WTC11 (cell line): ENCODE results near the gene TSBP1. TPM values are rescaled to one million over a fixed set of nuclear protein-coding genes. Genes with fewer than 3 reads are reported as not detected.

Experiments
- ATAC-seq: fragments of 200-7000 bp; cut with Tn5 transposase; 2 replicates; pipeline ENCODE4 v1.10.0; 2021; ENCODE audit warnings: mild to moderate bottlenecking, moderate library complexity
- CTCF ChIA-PET: fragments of 300-600 bp; sonication (Branson Sonifier 250); formaldehyde crosslinking; loops from one replicate; lab custom pipeline; 2021; ENCODE audit warnings: antibody characterized with exemption; lab: Charles Lee
- POLR2A ChIA-PET: fragments of 350-600 bp; sonication (Branson Sonifier 250); formaldehyde crosslinking; loops from one replicate; lab custom pipeline; 2021; ENCODE audit warnings: antibody characterized with exemption; lab: Charles Lee
- DNase-seq: peaks from one replicate; pipeline ENCODE4 v3.0.0; 2021; ENCODE audit warnings: low spot score
- H3K27ac Mint-ChIP-seq: 2 replicates; pipeline ENCODE4 v1.8.0; 2021; ENCODE audit warnings: mixed read lengths
- H3K27me3 Mint-ChIP-seq: 2 replicates; pipeline ENCODE4 v1.8.0; 2021; ENCODE audit warnings: low read depth, mild to moderate bottlenecking, moderate library complexity, mixed read lengths
- H3K36me3 Mint-ChIP-seq: 2 replicates; pipeline ENCODE4 v1.8.0; 2021; ENCODE audit warnings: mixed read lengths
- H3K4me1 Mint-ChIP-seq: 2 replicates; pipeline ENCODE4 v1.8.0; 2022; ENCODE audit warnings: mixed read lengths
- H3K4me3 Mint-ChIP-seq: 2 replicates; pipeline ENCODE4 v1.8.0; 2021; ENCODE audit warnings: mild to moderate bottlenecking, moderate library complexity, mixed read lengths
- H3K9me3 Mint-ChIP-seq: 2 replicates; pipeline ENCODE4 v1.8.0; 2021; ENCODE audit warnings: mixed read lengths
- ELF4 ChIP-seq: sonication (generic); formaldehyde crosslinking; IDR thresholded peaks from 2 replicates; pipeline ENCODE4 v1.8.1; 2022; ENCODE audit warnings: low read depth, mild to moderate bottlenecking, moderate library complexity, missing genetic modification reagents
- GTF2I ChIP-seq: fragments of 250-450 bp; sonication (Bioruptor Pico); conservative IDR thresholded peaks from 2 replicates; pipeline ENCODE4 v1.4.0; 2021; ENCODE audit warnings: mild to moderate bottlenecking
- HMGA2 ChIP-seq: fragments of 250-450 bp; sonication (Bioruptor Pico); IDR thresholded peaks from 2 replicates; pipeline ENCODE4 v1.4.0; 2021; ENCODE audit warnings: mild to moderate bottlenecking, moderate library complexity
- JAZF1 ChIP-seq: fragments of 250-450 bp; sonication (Bioruptor Pico); IDR thresholded peaks from 2 replicates; pipeline ENCODE4 v1.9.0; 2021; ENCODE audit warnings: moderate library complexity, mild to moderate bottlenecking, inconsistent platforms
- JUN ChIP-seq: sonication (generic); formaldehyde crosslinking; IDR thresholded peaks from 2 replicates; pipeline ENCODE4 v1.8.0; 2023; ENCODE audit warnings: mild to moderate bottlenecking, missing genetic modification reagents
- MYBL2 ChIP-seq: sonication (generic); formaldehyde crosslinking; IDR thresholded peaks from 2 replicates; pipeline ENCODE4 v1.8.1; 2023; ENCODE audit warnings: mild to moderate bottlenecking, moderate library complexity, missing genetic modification reagents
- RELA ChIP-seq: sonication (generic); formaldehyde crosslinking; IDR thresholded peaks from 2 replicates; pipeline ENCODE4 v1.8.1; 2022; ENCODE audit warnings: missing genetic modification reagents, mild to moderate bottlenecking, borderline replicate concordance
- SMAD3 ChIP-seq: sonication (generic); formaldehyde crosslinking; IDR thresholded peaks from 2 replicates; pipeline ENCODE4 v1.8.0; 2022; ENCODE audit warnings: missing genetic modification reagents, mild to moderate bottlenecking, borderline replicate concordance
- SP1 ChIP-seq: sonication (generic); formaldehyde crosslinking; conservative IDR thresholded peaks from 2 replicates; pipeline ENCODE4 v1.8.1; 2022; ENCODE audit warnings: missing genetic modification reagents
- TP53 ChIP-seq: sonication (generic); formaldehyde crosslinking; IDR thresholded peaks from 2 replicates; pipeline ENCODE4 v1.8.1; 2023; ENCODE audit warnings: mild to moderate bottlenecking, missing genetic modification reagents
- ZMAT4 ChIP-seq: fragments of 250-450 bp; sonication (Bioruptor Pico); IDR thresholded peaks from 2 replicates; pipeline ENCODE4 v1.9.0; 2021; ENCODE audit warnings: mild to moderate bottlenecking
- ZNF121 ChIP-seq: sonication (generic); formaldehyde crosslinking; IDR thresholded peaks from 2 replicates; pipeline ENCODE4 v1.8.0; 2023; ENCODE audit warnings: missing genetic modification reagents
- ZNF281 ChIP-seq: sonication (generic); formaldehyde crosslinking; IDR thresholded peaks from 2 replicates; pipeline ENCODE4 v1.8.0; 2023; ENCODE audit warnings: mild to moderate bottlenecking, missing genetic modification reagents
- ZNF317 ChIP-seq: sonication (generic); formaldehyde crosslinking; IDR thresholded peaks from 2 replicates; pipeline ENCODE4 v1.8.1; 2023; ENCODE audit warnings: low read depth, mild to moderate bottlenecking, moderate library complexity, missing genetic modification reagents, borderline replicate concordance
- ZNF671 ChIP-seq: fragments of 250-450 bp; sonication (Bioruptor Pico); IDR thresholded peaks from 2 replicates; pipeline ENCODE4 v1.8.0; 2021; ENCODE audit warnings: mild to moderate bottlenecking
- total RNA-seq: library from RNA; stranded (reverse); gene quantifications from 3 replicates; pipeline ENCODE4 v1.2.3, GENCODE V29; 2021
- TF ChIP-seq, protein P1 (sequence below): sonication (generic); formaldehyde crosslinking; IDR thresholded peaks from 2 replicates; pipeline ENCODE4 v1.8.1; 2023; ENCODE audit warnings: mild to moderate bottlenecking, missing genetic modification reagents, borderline replicate concordance
- TF ChIP-seq, protein P2 (sequence below): sonication (generic); formaldehyde crosslinking; IDR thresholded peaks from 2 replicates; pipeline ENCODE4 v1.8.1; 2022; ENCODE audit warnings: missing genetic modification reagents, borderline replicate concordance
- TF ChIP-seq, protein P3 (sequence below): sonication (generic); formaldehyde crosslinking; IDR thresholded peaks from 2 replicates; pipeline ENCODE4 v1.8.1; 2023; ENCODE audit warnings: mild to moderate bottlenecking, moderate library complexity, missing genetic modification reagents
- TF ChIP-seq, protein P4 (sequence below): sonication (generic); formaldehyde crosslinking; IDR thresholded peaks from 2 replicates; pipeline ENCODE4 v1.8.1; 2023; ENCODE audit warnings: mild to moderate bottlenecking, missing genetic modification reagents
- TF ChIP-seq, protein P5 (sequence below): fragments of 250-450 bp; sonication (Bioruptor Pico); IDR thresholded peaks from 2 replicates; pipeline ENCODE4 v1.9.0; 2021; ENCODE audit warnings: moderate library complexity, mild to moderate bottlenecking, inconsistent platforms, borderline replicate concordance

The TSBP1 gene
- total RNA-seq, 1 experiment from 2014 or later, result not detected

DNA sequence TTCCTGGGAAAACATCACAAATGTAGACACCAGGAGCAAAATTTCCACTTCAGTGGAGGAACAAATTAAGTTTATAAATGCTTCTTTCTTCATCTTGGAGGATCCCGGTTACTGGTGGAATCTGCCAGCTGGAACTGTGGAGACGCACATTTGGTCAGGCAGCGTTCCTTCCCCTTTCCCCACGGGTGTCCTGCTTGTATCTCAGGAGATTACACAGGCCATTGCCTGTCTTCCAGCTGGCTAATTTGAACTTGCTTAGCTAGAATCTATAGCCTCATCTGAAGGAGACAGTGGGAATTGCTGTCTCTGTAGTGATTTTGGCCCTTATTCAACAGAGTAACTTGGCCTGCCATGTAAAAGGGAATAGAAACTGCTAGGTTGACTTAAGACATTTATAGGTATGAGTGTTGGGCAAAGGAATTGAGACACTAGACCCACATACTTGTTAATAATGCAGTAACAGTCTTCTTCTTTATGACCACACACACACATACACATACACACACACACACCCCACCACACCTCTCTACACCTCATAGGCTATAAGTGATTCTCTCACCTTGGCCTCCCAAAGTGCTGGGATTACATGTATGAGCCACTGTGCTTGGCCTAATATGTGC is 34.4 kb downstream of the TSBP1 start:
- H3K9me3 Mint-ChIP-seq, result no peaks in the 10 kb centered on the region
- H3K4me3 Mint-ChIP-seq, result no peak overlapping the region
- TF ChIP-seq ZMAT4 (CRISPR knock-in tag), result no peak
- TF ChIP-seq, protein P1, sequence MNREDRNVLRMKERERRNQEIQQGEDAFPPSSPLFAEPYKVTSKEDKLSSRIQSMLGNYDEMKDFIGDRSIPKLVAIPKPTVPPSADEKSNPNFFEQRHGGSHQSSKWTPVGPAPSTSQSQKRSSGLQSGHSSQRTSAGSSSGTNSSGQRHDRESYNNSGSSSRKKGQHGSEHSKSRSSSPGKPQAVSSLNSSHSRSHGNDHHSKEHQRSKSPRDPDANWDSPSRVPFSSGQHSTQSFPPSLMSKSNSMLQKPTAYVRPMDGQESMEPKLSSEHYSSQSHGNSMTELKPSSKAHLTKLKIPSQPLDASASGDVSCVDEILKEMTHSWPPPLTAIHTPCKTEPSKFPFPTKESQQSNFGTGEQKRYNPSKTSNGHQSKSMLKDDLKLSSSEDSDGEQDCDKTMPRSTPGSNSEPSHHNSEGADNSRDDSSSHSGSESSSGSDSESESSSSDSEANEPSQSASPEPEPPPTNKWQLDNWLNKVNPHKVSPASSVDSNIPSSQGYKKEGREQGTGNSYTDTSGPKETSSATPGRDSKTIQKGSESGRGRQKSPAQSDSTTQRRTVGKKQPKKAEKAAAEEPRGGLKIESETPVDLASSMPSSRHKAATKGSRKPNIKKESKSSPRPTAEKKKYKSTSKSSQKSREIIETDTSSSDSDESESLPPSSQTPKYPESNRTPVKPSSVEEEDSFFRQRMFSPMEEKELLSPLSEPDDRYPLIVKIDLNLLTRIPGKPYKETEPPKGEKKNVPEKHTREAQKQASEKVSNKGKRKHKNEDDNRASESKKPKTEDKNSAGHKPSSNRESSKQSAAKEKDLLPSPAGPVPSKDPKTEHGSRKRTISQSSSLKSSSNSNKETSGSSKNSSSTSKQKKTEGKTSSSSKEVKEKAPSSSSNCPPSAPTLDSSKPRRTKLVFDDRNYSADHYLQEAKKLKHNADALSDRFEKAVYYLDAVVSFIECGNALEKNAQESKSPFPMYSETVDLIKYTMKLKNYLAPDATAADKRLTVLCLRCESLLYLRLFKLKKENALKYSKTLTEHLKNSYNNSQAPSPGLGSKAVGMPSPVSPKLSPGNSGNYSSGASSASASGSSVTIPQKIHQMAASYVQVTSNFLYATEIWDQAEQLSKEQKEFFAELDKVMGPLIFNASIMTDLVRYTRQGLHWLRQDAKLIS, result no peak
- TF ChIP-seq SP1 (CRISPR knock-in tag), result no peak
- TF ChIP-seq, protein P2, sequence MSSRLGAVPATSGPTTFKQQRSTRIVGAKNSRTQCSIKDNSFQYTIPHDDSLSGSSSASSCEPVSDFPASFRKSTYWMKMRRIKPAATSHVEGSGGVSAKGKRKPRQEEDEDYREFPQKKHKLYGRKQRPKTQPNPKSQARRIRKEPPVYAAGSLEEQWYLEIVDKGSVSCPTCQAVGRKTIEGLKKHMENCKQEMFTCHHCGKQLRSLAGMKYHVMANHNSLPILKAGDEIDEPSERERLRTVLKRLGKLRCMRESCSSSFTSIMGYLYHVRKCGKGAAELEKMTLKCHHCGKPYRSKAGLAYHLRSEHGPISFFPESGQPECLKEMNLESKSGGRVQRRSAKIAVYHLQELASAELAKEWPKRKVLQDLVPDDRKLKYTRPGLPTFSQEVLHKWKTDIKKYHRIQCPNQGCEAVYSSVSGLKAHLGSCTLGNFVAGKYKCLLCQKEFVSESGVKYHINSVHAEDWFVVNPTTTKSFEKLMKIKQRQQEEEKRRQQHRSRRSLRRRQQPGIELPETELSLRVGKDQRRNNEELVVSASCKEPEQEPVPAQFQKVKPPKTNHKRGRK (CRISPR knock-in tag), result no peak
- TF ChIP-seq ZNF317 (CRISPR knock-in tag), result no peak
- TF ChIP-seq GTF2I (CRISPR knock-in tag), result no peak
- no peak for TF ChIP-seq JAZF1 (CRISPR knock-in tag)
- no peak for TF ChIP-seq HMGA2 (CRISPR knock-in tag)
- TF ChIP-seq SMAD3 (CRISPR knock-in tag), result no peak
- TF ChIP-seq ZNF281 (CRISPR knock-in tag), result no peak
- TF ChIP-seq ELF4 (CRISPR knock-in tag), result no peak
- TF ChIP-seq, protein P3, sequence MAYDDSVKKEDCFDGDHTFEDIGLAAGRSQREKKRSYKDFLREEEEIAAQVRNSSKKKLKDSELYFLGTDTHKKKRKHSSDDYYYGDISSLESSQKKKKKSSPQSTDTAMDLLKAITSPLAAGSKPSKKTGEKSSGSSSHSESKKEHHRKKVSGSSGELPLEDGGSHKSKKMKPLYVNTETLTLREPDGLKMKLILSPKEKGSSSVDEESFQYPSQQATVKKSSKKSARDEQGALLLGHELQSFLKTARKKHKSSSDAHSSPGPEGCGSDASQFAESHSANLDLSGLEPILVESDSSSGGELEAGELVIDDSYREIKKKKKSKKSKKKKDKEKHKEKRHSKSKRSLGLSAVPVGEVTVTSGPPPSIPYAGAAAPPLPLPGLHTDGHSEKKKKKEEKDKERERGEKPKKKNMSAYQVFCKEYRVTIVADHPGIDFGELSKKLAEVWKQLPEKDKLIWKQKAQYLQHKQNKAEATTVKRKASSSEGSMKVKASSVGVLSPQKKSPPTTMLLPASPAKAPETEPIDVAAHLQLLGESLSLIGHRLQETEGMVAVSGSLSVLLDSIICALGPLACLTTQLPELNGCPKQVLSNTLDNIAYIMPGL (CRISPR knock-in tag), result no peak
- no peak for TF ChIP-seq JUN
- TF ChIP-seq RELA, result no peak
- TF ChIP-seq MYBL2 (CRISPR knock-in tag), result no peak
- H3K36me3 Mint-ChIP-seq, result no peaks in the 10 kb centered on the region
- ATAC-seq (no peak), DNase-seq (no peak)
- POLR2A ChIA-PET, result no interaction called here
- H3K27me3 Mint-ChIP-seq, result no peaks in the 10 kb centered on the region; the same call in 1 of the 2 replicates
- peaks cover 6% of the 10 kb centered on the region for H3K4me1 Mint-ChIP-seq
- no peak overlapping the region for H3K27ac Mint-ChIP-seq
- CTCF ChIA-PET, result no interaction called here

- no peaks in the 10 kb centered on the region for H3K4me1 Mint-ChIP-seq
- H3K36me3 Mint-ChIP-seq, result no peaks in the 10 kb centered on the region
- ATAC-seq, result no peak
- DNase-seq, result no peak
- ChIA-PET CTCF (interaction anchor here (1.1 kb wide), 1 partner anchor 15 kb away, joined by 3 read pairs; no protein-coding TSS in a partner anchor), POLR2A (no interaction called here)
- no peak overlapping the region for H3K4me3 Mint-ChIP-seq
- H3K27ac Mint-ChIP-seq, result no peak overlapping the region
- H3K9me3 Mint-ChIP-seq, result no peaks in the 10 kb centered on the region
- TF ChIP-seq ZNF671 (no peak), ZNF121 (CRISPR knock-in tag) (no peak), TP53 (CRISPR knock-in tag) (no peak)
- TF ChIP-seq, protein P4, sequence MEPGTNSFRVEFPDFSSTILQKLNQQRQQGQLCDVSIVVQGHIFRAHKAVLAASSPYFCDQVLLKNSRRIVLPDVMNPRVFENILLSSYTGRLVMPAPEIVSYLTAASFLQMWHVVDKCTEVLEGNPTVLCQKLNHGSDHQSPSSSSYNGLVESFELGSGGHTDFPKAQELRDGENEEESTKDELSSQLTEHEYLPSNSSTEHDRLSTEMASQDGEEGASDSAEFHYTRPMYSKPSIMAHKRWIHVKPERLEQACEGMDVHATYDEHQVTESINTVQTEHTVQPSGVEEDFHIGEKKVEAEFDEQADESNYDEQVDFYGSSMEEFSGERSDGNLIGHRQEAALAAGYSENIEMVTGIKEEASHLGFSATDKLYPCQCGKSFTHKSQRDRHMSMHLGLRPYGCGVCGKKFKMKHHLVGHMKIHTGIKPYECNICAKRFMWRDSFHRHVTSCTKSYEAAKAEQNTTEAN, result no peak
- TF ChIP-seq, protein P5, sequence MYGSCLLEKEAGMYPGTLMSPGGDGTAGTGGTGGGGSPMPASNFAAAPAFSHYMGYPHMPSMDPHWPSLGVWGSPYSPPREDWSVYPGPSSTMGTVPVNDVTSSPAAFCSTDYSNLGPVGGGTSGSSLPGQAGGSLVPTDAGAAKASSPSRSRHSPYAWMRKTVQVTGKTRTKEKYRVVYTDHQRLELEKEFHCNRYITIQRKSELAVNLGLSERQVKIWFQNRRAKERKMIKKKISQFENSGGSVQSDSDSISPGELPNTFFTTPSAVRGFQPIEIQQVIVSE (CRISPR knock-in tag), result no peak
- H3K27me3 Mint-ChIP-seq, result no peaks in the 10 kb centered on the region; the same call in 1 of the 2 replicates
Observed at GRCh38 chr6:32332433-32332832, 39.3 kb downstream of the TSBP1 start.
